GM21619 (cell line): Measurements from ENCODE around the gene NOMO2.
"Not testable (repeated sequence)": the region's sequence is repeated elsewhere in the genome, so short reads cannot be mapped to it uniquely, and the experiment has no call there.

Experiments
- ATAC-seq: cut with Tn5 transposase; IDR thresholded peaks from one replicate; pipeline ENCODE4 v1.9.1; 2021; ENCODE audit not compliant: unreplicated experiment

NOMO2 gene

DNA sequence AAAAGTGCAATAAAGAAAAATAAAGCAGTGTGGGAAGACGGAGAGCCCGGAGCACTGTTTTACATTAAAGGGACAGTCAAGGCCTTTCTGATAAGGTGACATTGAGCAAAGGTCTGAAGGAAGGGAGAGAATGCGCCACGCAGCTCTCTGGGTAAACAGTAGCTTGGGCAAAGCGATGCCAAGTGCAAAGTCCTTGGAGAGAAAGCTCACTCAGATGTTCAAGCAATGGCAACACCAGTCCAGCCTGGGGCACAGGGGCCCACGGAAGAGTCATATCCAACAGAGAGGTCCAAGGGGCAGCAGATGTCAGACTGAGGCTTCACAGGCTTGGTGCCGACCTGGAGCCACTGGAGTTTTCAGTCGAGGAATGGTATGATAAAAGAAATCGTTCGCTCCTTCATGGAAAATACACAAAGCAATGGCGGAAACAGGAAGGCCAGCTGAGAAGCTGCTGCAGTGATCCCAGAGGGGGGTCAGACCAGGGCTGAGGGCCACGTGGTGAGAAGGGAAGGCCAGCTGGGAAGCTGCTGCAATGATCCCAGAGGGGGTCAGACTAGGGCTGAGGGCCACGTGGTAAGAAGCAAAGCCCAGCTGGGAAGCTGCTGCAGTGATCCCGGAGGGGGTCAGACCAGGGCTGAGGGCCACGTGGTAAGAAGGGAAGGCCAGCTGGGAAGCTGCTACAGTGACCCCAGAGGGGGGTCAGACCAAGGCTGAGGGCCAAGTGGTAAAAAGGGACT, 40.3 kb downstream of the NOMO2 start:
- not testable (repeated sequence) for ATAC-seq

DNA sequence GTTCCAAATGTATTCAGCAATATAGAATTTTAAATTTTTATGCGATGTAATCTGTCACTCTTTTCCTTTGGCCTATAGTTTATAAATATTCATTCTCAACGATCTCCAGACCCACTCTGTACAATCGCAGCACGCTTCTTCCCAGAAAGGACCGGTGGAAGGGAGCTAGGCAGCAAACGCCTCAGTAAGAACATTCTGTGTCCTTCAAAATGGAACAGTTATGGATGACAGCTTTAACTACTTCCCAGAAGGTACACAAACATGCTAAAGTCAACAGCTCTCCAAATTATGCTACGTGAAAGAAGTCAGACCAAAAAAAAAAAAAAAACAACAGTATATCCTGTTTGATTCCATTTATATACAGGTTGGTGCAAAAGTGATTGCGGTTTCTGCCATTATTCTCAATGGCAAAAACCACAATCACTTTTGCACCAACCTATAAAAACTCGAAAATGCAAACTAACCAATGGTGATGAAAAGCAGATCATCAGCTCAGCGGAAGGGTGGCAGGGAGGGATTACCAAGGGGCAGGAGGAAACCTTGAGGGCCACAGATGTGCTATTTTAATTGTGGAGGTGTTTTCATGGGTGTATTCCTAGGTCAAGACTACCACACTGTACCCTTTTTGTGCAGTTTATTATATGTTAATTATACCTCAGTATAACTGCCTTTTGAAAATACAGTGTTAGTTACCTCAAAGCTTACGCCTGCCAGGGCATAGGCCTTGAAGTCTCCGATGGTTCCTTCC, 43.2 kb downstream of the NOMO2 start:
- not testable (repeated sequence) for ATAC-seq

DNA sequence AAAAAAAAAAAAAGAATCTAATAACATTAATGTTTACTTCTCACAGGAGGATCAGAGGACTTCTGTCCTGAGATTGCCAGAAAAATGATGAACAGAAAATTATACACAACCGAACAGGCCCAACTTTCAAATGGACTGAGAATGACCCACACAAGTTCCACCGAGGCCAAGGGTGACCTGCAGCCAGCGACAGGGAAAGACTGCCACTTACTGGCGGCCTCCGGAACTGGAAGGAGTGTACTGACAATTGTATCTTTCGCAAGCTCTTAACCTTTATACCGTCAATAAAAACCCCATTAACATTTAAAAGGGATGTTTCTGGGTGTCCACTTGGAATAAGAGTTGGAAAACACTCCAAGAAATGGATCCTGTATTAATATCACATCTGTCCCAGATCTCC, 63.5 kb downstream of the NOMO2 start:
- ATAC-seq: not testable (repeated sequence)

DNA sequence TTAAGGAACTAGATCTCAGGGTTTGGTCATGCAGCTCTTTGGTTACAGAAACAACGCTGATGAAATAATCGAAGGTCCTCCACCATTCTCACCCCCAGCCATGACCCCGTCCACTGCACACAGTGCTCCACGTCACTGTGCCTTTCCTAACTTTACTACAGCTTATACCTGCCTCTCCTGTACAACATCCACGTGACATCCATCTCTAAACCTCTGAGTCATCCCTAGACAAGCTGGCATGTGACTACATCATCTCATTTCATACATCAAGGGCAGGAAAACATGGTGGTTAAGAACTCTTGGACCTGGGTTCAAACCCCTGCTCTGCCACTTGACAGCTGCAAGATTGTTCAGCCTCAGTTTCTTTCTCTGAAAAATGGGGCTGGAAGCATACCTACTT, 64.9 kb downstream of the NOMO2 start:
- not testable (repeated sequence) for ATAC-seq

DNA sequence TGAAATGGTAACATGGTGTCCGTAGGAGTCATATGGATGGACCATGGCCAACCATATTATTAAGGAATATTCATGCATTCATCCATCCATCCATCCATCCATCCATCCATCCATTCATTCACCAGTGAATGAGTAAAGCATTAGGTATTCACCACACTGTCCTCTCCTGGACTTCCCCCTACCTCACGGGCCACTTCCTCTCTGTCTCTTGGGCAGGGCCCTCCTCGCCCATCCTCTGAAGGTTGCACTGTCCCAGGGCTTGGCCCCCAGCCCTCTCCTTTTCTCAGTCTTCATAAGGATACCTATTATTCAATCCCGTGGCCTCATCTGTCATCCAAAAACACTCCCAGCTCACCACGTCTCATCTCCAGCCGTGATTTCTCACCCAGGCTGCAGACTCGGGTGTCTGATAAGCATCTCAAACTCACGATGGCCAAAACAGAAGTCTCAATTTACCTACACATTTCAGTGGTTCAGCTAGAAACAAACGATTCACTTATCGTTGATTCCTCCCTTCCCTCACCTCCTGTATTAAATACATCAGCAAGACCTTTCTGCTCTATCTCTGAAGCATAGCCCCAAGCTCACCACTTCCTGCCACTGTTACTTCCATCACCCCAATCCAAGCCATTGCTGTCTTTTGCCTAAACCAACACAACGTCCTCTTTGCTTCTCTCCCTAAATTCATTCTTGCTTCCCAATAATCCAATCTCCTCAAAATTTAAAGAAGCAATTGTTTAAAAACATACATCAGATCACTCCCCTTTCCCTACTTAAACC, 69.6 kb downstream of the NOMO2 start:
- ATAC-seq: not testable (repeated sequence)

DNA sequence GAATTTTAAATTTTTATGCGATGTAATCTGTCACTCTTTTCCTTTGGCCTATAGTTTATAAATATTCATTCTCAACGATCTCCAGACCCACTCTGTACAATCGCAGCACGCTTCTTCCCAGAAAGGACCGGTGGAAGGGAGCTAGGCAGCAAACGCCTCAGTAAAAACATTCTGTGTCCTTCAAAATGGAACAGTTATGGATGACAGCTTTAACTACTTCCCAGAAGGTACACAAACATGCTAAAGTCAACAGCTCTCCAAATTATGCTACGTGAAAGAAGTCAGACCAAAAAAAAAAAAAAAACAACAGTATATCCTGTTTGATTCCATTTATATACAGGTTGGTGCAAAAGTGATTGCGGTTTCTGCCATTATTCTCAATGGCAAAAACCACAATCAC, 125.9 kb downstream of the NOMO2 start:
- ATAC-seq: not testable (repeated sequence)

DNA sequence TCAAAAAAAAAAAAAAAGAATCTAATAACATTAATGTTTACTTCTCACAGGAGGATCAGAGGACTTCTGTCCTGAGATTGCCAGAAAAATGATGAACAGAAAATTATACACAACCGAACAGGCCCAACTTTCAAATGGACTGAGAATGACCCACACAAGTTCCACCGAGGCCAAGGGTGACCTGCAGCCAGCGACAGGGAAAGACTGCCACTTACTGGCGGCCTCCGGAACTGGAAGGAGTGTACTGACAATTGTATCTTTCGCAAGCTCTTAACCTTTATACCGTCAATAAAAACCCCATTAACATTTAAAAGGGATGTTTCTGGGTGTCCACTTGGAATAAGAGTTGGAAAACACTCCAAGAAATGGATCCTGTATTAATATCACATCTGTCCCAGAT, 146.1 kb downstream of the NOMO2 start:
- not testable (repeated sequence) for ATAC-seq

DNA sequence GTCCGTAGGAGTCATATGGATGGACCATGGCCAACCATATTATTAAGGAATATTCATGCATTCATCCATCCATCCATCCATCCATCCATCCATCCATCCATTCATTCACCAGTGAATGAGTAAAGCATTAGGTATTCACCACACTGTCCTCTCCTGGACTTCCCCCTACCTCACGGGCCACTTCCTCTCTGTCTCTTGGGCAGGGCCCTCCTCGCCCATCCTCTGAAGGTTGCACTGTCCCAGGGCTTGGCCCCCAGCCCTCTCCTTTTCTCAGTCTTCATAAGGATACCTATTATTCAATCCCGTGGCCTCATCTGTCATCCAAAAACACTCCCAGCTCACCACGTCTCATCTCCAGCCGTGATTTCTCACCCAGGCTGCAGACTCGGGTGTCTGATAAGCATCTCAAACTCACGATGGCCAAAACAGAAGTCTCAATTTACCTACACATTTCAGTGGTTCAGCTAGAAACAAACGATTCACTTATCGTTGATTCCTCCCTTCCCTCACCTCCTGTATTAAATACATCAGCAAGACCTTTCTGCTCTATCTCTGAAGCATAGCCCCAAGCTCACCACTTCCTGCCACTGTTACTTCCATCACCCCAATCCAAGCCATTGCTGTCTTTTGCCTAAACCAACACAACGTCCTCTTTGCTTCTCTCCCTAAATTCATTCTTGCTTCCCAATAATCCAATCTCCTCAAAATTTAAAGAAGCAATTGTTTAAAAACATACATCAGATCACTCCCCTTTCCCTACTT, 152.2 kb downstream of the NOMO2 start:
- not testable (repeated sequence) for ATAC-seq

DNA sequence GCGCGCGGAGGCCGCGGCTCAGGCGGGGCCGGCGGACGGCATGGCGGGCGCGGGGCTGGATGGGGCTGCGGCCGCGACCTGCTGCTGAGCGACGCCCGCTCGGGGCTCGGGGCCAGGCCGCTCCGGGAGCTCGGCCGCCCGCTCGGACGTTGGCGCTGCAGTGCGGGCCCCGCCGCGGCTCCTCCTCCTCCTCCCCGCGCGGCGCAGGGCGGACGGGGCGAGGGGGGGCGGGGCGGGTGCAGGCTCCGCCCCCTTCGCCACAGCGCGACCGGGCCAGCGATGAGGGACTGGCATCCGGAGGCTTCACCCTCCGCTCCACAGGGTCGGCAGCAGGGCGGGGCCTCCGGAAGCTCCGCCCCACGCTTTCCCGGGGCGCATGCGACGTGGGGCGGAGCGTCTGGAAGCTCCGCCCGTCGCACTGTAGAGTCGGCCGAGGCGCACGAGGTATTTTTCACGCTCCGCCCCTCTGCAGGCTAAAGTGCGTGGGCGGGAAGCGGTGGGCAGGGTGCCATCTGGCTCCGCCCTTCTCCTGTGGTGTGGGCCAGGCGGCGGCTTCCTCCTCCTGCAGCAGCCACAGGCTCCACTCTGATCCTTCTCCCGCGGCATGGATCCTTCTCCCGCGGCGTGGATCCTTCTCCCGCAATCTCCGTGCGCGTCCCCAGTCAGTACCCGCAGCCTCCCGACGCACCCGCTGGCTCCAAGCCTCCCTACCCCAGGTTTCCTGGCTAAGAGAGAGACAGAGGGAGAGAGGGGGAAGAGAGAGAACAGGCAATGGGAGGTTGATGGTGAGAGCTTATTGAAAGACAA, 159.8 kb downstream of the NOMO2 start:
- ATAC-seq: not testable (repeated sequence)

DNA sequence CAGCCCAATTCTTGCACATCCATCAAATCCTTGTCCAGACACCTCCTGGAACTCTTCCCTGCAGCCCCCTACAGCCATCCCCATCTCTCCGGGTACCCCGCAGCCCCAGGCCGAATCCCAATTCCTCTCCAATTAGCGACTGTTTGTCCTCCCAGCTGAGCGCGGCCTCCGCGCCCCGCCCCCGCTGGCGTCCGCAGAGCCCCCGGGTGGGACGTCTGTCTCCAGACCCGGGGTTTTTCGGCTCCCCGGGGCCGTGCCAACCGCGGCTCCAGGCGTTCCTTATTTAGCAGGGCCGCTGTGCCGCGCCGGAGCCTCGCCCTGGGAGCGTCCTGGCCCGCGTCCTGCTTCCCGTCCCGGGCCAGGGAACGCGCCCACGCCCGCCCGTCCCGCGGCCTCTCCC, 160.7 kb downstream of the NOMO2 start:
- not testable (repeated sequence) for ATAC-seq

DNA sequence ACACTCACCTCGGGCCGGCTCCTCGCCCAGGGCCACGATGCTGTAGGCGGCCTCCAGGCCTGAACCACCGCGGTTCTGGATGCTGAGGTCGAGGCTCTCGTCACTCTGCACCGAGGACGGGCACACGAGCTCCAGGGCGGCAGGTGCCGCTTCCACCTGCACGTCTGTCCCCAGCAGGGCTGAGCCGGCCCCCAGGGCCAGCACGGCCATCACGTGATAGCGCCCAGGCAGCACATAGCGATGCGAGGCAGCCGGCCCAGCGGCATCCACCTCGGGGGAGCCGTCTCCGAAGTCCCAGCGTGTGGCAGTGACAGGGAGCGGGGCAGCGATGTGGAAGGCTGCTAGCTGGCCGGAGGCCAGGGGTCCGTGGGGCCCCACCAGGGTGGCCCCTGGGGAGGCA, 167.5 kb downstream of the NOMO2 start:
- not testable (repeated sequence) for ATAC-seq

DNA sequence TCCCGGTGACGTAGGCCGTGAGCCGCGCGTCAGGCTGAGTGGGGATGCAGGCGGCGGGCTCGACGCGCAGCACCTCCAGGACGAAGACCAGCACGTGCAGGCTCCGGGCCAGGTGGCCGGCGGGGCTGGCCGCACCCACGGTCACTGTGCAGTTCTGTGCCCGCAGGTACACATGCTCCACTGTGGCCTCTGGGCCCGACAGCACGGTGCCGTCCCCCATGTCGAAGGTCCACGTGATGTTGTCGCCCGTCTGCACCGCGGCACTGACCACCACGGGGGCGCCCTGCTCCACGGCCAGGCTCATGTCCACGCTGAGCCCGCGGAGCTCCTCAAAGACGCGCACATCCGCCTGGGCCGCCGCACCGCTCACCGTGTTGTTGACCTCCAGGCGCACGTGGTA, 174.1 kb downstream of the NOMO2 start:
- not testable (repeated sequence) for ATAC-seq

DNA sequence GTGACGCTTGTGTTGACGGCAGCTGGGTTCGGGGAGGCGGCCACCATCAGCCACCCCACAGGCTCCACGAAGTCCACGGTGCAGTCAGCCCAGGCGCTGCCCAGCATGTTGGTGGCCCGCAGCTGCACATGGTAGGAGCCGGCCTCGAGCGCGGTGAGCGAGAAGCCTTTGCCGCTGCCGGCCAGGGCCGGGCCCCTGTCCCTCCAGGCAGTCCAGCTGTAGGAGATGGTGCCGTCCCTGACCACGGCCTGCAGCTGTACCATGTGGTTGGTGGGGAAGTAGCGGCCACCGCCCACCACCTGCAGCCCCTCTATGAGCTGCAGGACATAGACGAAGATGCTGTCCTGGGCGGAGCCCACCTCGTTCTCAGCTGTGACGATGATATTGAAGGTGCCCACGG, 175.4 kb downstream of the NOMO2 start:
- not testable (repeated sequence) for ATAC-seq

DNA sequence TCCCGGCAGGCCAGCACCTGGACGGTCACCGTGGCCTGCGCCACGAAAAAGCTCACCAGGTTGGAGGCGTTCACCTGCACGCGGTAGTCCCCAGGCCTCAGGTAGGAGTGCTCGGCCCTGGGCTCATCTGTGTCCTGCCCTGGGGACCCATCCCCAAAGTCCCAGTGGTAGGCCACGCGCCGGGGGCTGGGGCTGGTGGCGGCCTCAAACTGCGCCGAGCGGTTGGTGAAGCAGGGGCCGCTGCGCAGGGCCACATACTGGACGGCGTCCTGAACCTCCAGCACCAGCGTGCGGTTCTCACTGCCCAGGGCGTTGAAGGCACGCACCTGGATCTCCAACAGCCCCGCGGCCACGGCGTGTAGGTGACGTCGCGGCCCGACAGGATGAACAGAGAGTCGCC, 176.6 kb downstream of the NOMO2 start:
- ATAC-seq: not testable (repeated sequence)

DNA sequence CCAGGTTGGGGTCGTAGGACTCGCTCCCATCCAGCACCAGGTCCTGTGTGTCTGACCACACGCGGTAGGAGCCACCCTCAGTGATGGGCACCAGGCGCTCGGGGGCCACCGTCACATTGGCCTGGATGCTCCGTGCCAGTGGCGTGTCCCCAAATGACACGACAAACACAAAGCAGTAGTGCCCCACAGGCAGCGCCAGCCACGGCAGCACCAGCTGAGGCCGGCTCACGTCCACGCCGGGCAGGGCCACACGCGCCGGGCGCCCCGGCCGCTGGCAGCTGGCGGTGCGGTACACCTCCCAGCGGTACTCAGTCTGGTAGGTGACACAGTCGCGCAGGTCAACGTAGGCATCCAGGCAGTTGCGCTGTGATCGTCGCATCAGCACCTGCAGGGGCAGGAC, 177.0 kb downstream of the NOMO2 start:
- not testable (repeated sequence) for ATAC-seq

DNA sequence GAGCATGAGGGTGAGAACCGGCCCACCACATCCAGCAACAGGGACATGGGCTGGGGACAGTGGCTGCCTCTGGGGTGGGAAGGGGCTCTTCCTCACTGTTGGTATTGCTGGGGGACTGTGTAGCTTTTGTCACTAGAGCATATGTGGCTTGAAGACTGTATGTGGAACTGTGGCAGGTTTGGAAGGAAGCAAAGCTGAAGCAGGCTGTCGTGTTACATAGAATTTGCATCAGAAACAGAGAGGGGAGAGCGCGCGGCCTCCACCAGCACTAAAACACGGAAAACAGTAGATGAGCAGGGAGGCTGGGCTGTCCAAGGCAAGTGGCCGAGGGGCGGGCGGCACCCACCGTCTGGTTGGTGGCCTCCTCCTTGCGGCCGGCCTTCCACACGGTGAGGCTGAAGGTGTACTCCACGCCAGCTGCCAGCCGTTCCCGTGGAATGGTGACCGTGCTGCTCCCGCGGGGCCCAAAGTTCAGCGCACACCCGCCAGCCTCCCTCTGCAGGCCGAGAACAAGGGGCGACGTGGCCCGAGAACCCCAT, 177.7 kb downstream of the NOMO2 start:
- not testable (repeated sequence) for ATAC-seq

DNA sequence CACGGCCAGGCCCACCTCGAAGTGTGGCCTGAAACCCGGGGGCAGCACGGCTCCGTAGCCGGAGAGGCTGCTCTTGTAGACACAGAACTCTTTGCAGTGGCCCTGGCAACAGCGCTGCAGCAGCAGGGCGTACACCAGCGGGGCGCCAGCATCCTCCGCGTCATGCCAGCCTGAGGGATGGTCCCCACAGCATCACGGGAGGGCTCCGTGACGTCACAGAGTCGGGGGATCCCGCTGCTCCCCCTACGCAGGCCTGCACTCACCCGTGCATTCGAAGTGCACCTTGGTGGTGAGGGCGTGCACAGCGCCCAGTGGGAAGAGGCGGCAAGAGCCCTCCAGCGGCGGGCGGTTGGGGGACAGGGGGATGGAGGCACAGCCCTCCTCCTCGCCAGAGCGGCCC, 179.2 kb downstream of the NOMO2 start:
- not testable (repeated sequence) for ATAC-seq
